Activated CD4-positive, alpha-beta memory T cell treated with anti-CD3 and anti-CD28 coated beads for 36 hours (primary cell): ENCODE data around the gene POLR2F. TPM values are rescaled to one million over a fixed set of nuclear protein-coding genes. Genes with fewer than 3 reads are reported as not detected.

ENCODE experiments used
- CTCF ChIA-PET: fragments of 350-600 bp; sonication (Branson Sonifier 250); formaldehyde crosslinking; loops from one replicate; lab custom pipeline; 2021; ENCODE audit warnings: antibody characterized with exemption, inconsistent platforms; lab: Charles Lee
- POLR2A ChIA-PET: fragments of 350-600 bp; sonication (Branson Sonifier 250); formaldehyde crosslinking; loops from one replicate; lab custom pipeline; 2021; ENCODE audit warnings: antibody characterized with exemption; lab: Charles Lee
- DNase-seq: peaks from one replicate; pipeline ENCODE4 v3.0.0-alpha.2; 2020
- H3K27ac Mint-ChIP-seq: one replicate; pipeline ENCODE4 v1.8.0; 2021; ENCODE audit warnings: mixed read lengths
- H3K27me3 Mint-ChIP-seq: one replicate; pipeline ENCODE4 v1.8.0; 2021; ENCODE audit warnings: mixed read lengths
- H3K36me3 Mint-ChIP-seq: one replicate; pipeline ENCODE4 v1.8.0; 2021; ENCODE audit warnings: mixed read lengths
- H3K4me1 Mint-ChIP-seq: one replicate; pipeline ENCODE4 v1.8.0; 2021; ENCODE audit warnings: low read depth, mixed read lengths
- H3K4me3 Mint-ChIP-seq: one replicate; pipeline ENCODE4 v1.8.0; 2021; ENCODE audit warnings: mild to moderate bottlenecking, mixed read lengths
- H3K9me3 Mint-ChIP-seq: one replicate; pipeline ENCODE4 v1.8.0; 2021; ENCODE audit warnings: mixed read lengths
- intact Hi-C: fragments of 100-400 bp; cut with micrococcal nuclease; formaldehyde crosslinking; loops from one replicate; pipeline ENCODE4 v1.15.1; 2023
- total RNA-seq, 2 experiments: library from RNA; stranded (reverse); gene quantifications; one replicate each; pipeline ENCODE4 v1.2.3, GENCODE V29; 2021

Gene POLR2F
- total RNA-seq, 2 experiments from 2014 or later = 67.7 to 74.9 TPM

DNA sequence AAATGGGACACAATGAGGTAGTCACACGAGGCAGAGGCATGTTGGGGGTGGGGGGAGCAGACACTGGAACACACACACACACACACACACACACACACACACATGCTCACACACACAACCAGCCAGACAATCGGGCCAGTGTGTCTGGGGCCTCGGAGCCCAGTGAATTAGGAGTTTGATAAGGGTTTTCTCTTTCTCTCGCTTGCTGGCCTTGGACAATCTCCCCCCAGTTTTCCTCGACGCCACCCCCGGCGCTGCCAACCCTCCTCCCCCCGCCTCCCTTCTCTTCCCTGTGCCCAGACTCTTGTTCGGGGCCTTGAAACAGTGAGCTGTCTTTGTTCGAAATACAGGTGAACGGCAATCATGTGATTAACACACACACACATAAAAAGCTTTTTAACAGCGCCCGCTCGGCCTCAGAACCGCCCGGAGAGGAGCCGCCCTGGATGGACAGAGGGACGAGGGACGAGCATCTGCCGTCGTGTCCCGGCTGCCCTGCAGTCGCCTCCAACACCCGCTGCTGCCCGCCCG, 32.3 kb downstream of the POLR2F start:
- CTCF ChIA-PET = interaction anchor here (0.5 kb wide), 1 partner anchor 124 kb away, joined by 3 read pairs; no protein-coding TSS in a partner anchor
- Mint-ChIP-seq H3K36me3 (no peaks in the 10 kb centered on the region), H3K27ac (no peak overlapping the region), H3K4me1 (no peaks in the 10 kb centered on the region), H3K9me3 (no peaks in the 10 kb centered on the region), H3K4me3 (no peak overlapping the region), H3K27me3 (no peaks in the 10 kb centered on the region)
- intact Hi-C loops = no loop called here
- POLR2A ChIA-PET = no interaction called here
- DNase-seq = no peak

DNA sequence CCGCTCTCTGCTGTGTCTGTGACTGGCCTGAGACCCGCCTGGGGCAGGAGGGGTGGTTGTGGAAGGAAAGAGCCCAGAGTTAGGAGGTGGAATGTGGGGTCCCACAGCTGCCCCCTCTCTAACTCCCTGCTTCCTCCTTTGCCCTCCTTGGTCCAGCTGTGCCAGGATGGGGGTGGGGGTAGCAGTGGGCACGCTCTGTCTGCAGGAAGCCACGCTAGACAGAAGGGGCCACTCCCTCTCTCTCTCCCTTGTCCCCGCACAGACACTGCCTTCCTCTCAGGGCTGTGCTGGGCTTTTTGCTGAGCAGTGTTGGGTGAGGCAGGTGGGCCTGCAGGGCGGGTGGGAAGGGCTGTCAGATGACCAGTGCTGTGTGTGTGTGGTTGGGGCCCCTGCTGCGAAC, 32.9 kb downstream of the POLR2F start:
- Mint-ChIP-seq H3K4me3 (no peak overlapping the region), H3K9me3 (no peaks in the 10 kb centered on the region), H3K4me1 (no peaks in the 10 kb centered on the region), H3K27me3 (no peaks in the 10 kb centered on the region), H3K27ac (no peak overlapping the region), H3K36me3 (no peaks in the 10 kb centered on the region)
- POLR2A ChIA-PET = no interaction called here
- CTCF ChIA-PET = no interaction called here
- DNase-seq = no peak
- intact Hi-C loops = no loop called here

DNA sequence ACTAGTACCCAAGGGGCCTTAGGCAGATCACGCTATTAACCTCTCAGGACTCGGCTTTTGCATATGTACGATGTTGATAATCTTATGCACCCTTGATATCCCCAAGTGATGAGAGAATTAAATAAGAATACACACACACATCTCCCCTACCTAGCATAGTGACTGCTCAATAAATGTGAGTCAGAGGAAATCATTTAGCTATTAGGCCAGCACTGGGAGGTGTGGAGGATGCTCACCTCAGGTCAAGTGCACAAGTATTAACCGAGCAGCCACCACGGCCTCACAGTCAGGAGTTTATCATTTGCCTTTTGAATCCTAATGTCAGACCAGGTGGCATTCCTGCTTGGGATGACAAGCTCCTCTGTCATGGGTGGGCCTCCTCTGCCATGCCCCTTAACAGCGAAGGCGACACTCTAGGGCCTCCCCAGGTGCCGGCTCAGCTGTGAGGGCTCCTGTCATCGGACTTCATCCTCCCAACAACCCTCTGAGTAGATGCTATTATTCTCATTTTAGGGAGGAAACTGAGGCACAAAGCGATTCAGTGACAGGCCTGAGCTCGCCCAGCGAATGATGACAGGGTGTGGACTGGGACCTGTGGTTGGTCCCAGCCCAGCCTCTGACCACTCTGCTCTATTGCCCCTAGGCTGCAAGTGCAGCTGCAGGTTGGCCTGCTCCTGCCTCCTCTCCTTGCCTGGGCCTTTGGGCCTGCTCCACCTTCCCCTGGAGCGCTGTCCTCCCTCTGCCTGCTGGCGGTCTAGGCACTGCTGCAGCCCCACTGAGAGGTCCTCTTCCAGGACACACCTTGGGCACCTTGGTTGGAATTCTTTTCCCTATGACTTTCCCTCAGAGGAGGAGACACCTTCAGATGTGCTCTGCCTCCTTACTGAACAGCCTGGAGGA, 35.9 kb downstream of the POLR2F start:
- no peak overlapping the region for H3K4me3 Mint-ChIP-seq
- no peaks in the 10 kb centered on the region for H3K36me3 Mint-ChIP-seq
- no peak for DNase-seq
- ChIA-PET POLR2A (no interaction called here), CTCF (no interaction called here)
- H3K27ac Mint-ChIP-seq = no peak overlapping the region
- intact Hi-C loops = no loop called here
- H3K4me1 Mint-ChIP-seq = no peaks in the 10 kb centered on the region
- H3K9me3 Mint-ChIP-seq = no peaks in the 10 kb centered on the region
- H3K27me3 Mint-ChIP-seq = no peaks in the 10 kb centered on the region

DNA sequence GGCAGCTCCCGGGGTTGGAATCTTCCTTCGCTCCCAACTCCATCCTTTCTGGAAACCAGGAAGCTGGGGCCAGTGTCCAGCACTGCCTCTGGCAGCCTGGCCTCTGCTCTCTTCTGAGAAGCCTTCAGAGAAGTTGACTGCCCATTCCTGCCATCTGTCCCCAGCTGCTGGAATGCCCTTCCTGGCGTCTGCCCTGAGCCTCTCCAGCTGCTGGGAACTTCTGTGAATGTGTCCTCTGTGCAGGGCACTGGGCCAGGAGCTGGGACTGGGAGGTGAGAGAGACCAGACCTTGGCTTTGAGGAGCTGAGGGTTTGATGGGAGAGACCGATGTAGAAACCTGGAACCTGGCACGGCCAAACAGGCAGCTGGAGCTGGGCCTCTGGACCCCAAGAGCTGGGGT, 36.8 kb downstream of the POLR2F start:
- Mint-ChIP-seq H3K9me3 (no peaks in the 10 kb centered on the region), H3K36me3 (no peaks in the 10 kb centered on the region), H3K27me3 (no peaks in the 10 kb centered on the region), H3K27ac (no peak overlapping the region), H3K4me3 (no peak overlapping the region), H3K4me1 (no peaks in the 10 kb centered on the region)
- ChIA-PET CTCF (no interaction called here), POLR2A (no interaction called here)
- intact Hi-C loops = no loop called here
- DNase-seq = no peak

DNA sequence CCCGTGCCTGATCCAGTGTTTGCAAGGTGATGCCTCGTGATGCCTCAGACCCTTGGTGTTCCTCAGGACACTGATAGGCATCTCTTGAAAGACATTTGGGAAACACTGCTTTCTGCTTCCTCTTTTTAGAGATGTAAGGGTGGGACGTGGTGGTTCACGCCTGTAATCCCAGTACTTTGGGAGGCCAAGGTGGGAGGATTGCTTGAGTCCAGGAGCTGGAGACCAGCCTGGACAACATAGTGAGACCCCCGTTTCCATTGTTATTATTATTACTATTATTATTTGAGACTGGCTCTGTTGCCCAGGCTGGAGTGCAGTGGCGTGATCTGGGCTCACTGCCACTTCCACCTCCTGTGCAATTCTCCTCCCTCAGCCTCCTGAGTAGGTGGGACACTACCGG, 37.4 kb downstream of the POLR2F start:
- intact Hi-C loops = no loop called here
- CTCF ChIA-PET = no interaction called here
- H3K27me3 Mint-ChIP-seq = no peaks in the 10 kb centered on the region
- POLR2A ChIA-PET = no interaction called here
- no peaks in the 10 kb centered on the region for H3K36me3 Mint-ChIP-seq
- H3K4me1 Mint-ChIP-seq = no peaks in the 10 kb centered on the region
- DNase-seq = no peak
- H3K27ac Mint-ChIP-seq = no peak overlapping the region
- H3K4me3 Mint-ChIP-seq = no peak overlapping the region
- no peaks in the 10 kb centered on the region for H3K9me3 Mint-ChIP-seq

- Mint-ChIP-seq H3K4me1 (no peaks in the 10 kb centered on the region), H3K4me3 (no peak overlapping the region), H3K9me3 (no peaks in the 10 kb centered on the region), H3K27ac (no peak overlapping the region), H3K27me3 (no peaks in the 10 kb centered on the region), H3K36me3 (no peaks in the 10 kb centered on the region)
- intact Hi-C loops = no loop called here
- POLR2A ChIA-PET = interaction anchor here (0.6 kb wide), 1 partner anchor 153 kb away, joined by 3 read pairs; no protein-coding TSS in a partner anchor
- CTCF ChIA-PET = no interaction called here
- DNase-seq = no peak
These were observed 38.4 kb downstream of the POLR2F start for GRCh38 chr22:37991731-37992442.

DNA sequence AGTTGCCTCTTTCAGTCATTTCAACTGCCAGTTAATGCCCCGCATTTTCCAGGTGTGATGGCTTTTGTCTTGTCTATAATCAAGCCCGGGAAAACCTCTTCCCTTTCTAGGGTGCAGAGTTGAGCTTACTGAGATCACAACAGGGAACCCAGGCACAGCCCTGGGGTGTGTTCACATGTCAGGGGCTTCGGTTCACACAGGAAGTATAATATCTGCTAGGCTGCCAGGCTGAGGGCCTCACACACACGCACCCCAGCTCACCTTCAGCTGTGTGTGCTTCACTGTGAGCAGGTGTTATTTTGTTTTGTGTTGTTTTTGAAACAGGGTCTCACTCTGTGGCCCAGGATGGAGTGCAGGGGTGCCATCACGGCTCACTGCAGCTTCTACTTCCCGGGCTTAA, 40.5 kb downstream of the POLR2F start:
- no peak overlapping the region for H3K27ac Mint-ChIP-seq
- no peaks in the 10 kb centered on the region for H3K27me3 Mint-ChIP-seq
- H3K9me3 Mint-ChIP-seq = no peaks in the 10 kb centered on the region
- POLR2A ChIA-PET = no interaction called here
- H3K4me1 Mint-ChIP-seq = no peaks in the 10 kb centered on the region
- intact Hi-C loops = no loop called here
- no peak for DNase-seq
- CTCF ChIA-PET = interaction anchor here (1.1 to 1.2 kb wide), 2 partner anchors 28 to 419 kb away, joined by 3 to 5 read pairs; no protein-coding TSS in a partner anchor
- H3K4me3 Mint-ChIP-seq = no peak overlapping the region
- H3K36me3 Mint-ChIP-seq = no peaks in the 10 kb centered on the region

GRCh38 chr22:37994982-37995381, 41.5 kb downstream of the POLR2F start:
- no peak overlapping the region for H3K4me3 Mint-ChIP-seq
- H3K36me3 Mint-ChIP-seq = no peaks in the 10 kb centered on the region
- intact Hi-C loops = no loop called here
- DNase-seq = no peak
- ChIA-PET POLR2A (no interaction called here), CTCF (interaction anchor here (1.2 kb wide), 1 partner anchor 29 kb away, joined by 5 read pairs; no protein-coding TSS in a partner anchor)
- H3K27me3 Mint-ChIP-seq = no peaks in the 10 kb centered on the region
- no peaks in the 10 kb centered on the region for H3K4me1 Mint-ChIP-seq
- no peaks in the 10 kb centered on the region for H3K9me3 Mint-ChIP-seq
- no peak overlapping the region for H3K27ac Mint-ChIP-seq

DNA sequence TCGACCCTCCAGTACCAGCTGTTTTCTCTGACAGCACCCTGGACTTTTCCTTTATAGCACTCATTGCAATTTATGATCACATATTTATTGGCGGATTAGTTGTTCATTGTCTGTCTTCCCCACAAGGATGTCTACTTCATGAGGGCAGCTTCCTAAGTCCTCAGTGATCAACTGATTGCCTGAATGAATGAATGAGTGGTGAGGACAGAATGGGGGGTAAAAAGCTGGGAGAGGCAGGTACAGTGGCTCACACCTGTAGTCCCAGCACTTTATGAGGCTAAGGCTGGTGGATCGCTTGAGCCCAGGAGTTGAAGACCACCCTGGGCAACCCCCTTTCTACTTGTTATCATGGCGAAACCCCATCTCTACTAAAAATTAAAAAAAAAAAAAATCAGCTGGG, 42.0 kb downstream of the POLR2F start:
- no peak overlapping the region for H3K27ac Mint-ChIP-seq
- POLR2A ChIA-PET = no interaction called here
- intact Hi-C loops = no loop called here
- CTCF ChIA-PET = interaction anchor here (1.2 kb wide), 1 partner anchor 30 kb away, joined by 5 read pairs; no protein-coding TSS in a partner anchor
- no peaks in the 10 kb centered on the region for H3K9me3 Mint-ChIP-seq
- no peak for DNase-seq
- H3K36me3 Mint-ChIP-seq = no peaks in the 10 kb centered on the region
- no peak overlapping the region for H3K4me3 Mint-ChIP-seq
- no peaks in the 10 kb centered on the region for H3K4me1 Mint-ChIP-seq
- H3K27me3 Mint-ChIP-seq = no peaks in the 10 kb centered on the region

GRCh38 chr22:37996079-37996478, 42.6 kb downstream of the POLR2F start:
- no peak overlapping the region for H3K4me3 Mint-ChIP-seq
- ChIA-PET CTCF (no interaction called here), POLR2A (no interaction called here)
- H3K36me3 Mint-ChIP-seq = no peaks in the 10 kb centered on the region
- DNase-seq = no peak
- no peaks in the 10 kb centered on the region for H3K4me1 Mint-ChIP-seq
- no peaks in the 10 kb centered on the region for H3K9me3 Mint-ChIP-seq
- intact Hi-C loops = no loop called here
- H3K27ac Mint-ChIP-seq = no peak overlapping the region
- no peaks in the 10 kb centered on the region for H3K27me3 Mint-ChIP-seq

DNA sequence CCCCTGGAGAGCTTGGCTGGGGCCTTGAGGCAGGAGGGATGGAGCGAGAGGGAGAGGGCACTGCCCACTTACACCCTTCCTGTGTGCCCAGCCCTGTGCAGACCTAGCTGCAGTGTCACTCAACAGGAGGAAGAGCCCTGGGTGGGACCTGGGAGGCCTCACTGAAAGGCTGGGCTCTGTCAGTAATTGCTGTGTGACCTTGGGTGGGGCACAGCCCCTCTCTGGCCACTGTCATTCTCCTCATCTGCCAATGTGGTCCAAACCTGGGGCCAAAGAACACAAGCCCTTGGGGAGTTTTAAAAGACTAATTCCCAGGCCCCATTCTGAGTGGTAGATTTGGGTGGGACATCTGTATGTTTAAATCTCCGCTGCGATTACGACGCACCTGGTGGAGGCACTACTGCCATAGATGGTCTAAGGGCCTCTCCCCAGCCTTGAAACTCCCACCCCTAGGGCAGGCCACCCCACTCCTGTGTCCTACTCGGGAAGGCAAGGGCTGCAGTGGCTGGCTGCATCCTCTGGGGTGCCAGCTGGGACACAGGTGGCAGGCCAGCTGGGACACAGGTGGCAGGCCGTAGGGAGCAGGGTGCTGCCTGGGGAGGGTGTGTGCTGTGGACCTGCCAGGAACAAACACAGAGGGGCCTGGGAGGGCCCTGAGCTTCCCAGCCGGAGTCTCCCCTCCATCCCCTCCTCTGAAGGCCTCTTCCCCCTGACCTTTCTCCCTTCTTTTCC, 43.2 kb downstream of the POLR2F start:
- no peaks in the 10 kb centered on the region for H3K36me3 Mint-ChIP-seq
- no peaks in the 10 kb centered on the region for H3K9me3 Mint-ChIP-seq
- DNase-seq = no peak
- CTCF ChIA-PET = interaction anchor here (0.6 kb wide), 1 partner anchor 31 kb away, joined by 3 read pairs; no protein-coding TSS in a partner anchor
- no peak overlapping the region for H3K4me3 Mint-ChIP-seq
- no peak overlapping the region for H3K27ac Mint-ChIP-seq
- POLR2A ChIA-PET = interaction anchor here (0.7 kb wide), 1 partner anchor 36 kb away, joined by 3 read pairs; no protein-coding TSS in a partner anchor
- H3K27me3 Mint-ChIP-seq = no peaks in the 10 kb centered on the region
- no peaks in the 10 kb centered on the region for H3K4me1 Mint-ChIP-seq
- intact Hi-C loops = no loop called here

DNA sequence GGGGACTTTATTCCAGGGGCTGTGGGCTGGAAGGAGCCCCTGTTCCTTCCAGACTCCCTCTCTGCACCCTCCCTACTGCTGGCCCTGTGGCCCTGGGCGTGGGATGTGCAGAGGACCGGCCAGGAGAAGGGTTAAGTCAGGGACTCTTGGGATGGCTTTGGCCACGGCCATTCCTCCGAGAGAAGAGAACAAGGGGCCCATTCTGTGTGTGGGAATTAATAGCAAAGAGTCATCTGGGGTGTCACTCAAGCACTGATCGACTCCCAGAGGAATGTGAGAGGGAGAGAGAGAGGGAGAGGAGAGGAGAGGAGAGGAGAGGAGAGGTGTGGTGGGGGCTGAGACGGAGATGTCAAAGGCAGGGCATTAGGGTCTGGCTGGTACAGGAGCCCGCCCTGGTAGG, 45.0 kb downstream of the POLR2F start:
- CTCF ChIA-PET = no interaction called here
- POLR2A ChIA-PET = no interaction called here
- Mint-ChIP-seq H3K9me3 (no peaks in the 10 kb centered on the region), H3K36me3 (no peaks in the 10 kb centered on the region), H3K4me1 (no peaks in the 10 kb centered on the region), H3K27me3 (no peaks in the 10 kb centered on the region), H3K27ac (no peak overlapping the region), H3K4me3 (no peak overlapping the region)
- no peak for DNase-seq
- intact Hi-C loops = no loop called here
